ENCODE data around the gene GNB1. TPM values are rescaled to one million over a fixed set of nuclear protein-coding genes. Genes with fewer than 3 reads are reported as not detected.
A peak's percentile ranks its signal among the peaks of the same experiment; 100 is the strongest.

The GNB1 gene
- total RNA-seq, 1 experiment from 2014 or later, result 400 TPM

DNA sequence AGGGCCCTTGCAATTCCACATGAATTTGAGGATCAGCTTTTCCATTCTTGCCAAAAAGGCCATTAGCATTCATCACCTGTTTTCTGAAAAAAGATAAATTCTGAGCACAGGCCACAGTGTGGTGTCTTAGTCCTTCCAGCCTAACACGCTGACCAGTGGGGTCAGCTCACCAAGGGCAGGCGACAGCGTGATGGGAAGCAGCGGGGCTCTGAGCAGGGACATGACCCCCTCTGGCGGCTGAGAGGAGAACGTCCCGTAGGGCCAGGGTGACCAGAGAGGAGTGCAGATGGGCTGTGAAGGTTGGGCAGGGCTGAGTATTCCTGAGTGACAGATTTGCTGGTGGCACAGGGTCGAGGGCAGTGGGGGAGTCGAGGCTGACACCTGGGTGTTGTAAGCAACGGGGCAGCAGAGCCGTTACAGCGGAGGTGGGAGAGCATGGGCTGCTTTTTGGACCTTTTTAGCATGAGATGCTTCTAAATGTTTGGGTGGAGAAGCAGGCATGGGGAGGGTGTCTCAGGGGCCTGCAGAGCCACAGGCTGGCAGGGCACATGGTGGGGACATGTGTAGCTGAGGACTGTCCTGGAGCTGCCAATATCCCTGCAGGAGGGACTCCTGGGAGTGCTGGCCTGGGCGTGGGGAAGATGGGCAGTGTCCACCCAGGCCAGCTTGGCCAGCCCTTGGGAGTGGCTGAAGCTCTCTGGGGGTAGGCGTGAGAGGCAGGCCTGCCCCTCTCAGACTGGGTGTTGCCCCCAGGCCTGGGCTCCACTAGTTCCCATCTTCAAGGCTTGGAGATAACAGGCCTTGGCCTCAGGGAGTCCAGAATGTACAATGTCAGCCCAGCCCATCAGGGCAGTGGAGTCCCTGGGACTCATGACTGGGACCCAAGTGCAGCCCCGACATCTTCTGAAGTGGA is 15.6 kb upstream of the GNB1 start:
- TF ChIP-seq, protein P1, sequence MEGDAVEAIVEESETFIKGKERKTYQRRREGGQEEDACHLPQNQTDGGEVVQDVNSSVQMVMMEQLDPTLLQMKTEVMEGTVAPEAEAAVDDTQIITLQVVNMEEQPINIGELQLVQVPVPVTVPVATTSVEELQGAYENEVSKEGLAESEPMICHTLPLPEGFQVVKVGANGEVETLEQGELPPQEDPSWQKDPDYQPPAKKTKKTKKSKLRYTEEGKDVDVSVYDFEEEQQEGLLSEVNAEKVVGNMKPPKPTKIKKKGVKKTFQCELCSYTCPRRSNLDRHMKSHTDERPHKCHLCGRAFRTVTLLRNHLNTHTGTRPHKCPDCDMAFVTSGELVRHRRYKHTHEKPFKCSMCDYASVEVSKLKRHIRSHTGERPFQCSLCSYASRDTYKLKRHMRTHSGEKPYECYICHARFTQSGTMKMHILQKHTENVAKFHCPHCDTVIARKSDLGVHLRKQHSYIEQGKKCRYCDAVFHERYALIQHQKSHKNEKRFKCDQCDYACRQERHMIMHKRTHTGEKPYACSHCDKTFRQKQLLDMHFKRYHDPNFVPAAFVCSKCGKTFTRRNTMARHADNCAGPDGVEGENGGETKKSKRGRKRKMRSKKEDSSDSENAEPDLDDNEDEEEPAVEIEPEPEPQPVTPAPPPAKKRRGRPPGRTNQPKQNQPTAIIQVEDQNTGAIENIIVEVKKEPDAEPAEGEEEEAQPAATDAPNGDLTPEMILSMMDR (conservative IDR thresholded peaks at IDR 0.05), result peak; percentile 93
- H3K23me2 ChIP-seq (ENCODE audit: insufficient read length, low read depth, low read length, poor library complexity, severe bottlenecking), result peaks cover 6% of the 10 kb centered on the region
- H3K4me2 ChIP-seq (ENCODE audit: insufficient read depth, insufficient read length, low read length), result no peak overlapping the region
- no peak overlapping the region for H3K9ac ChIP-seq (ENCODE audit: extremely low read depth, insufficient read length, low read length)
- H2BK20ac ChIP-seq (ENCODE audit: low read depth, low read length, poor library complexity, severe bottlenecking), result no peak overlapping the region
- peak overlapping the region in 1 of 2 experiments; percentile 16; a peak in 2 of 5 replicates for H3K4me3 Mint-ChIP-seq
- no peaks in the 10 kb centered on the region for H3K79me2 ChIP-seq (ENCODE audit: insufficient read depth, low read length)
- peaks cover 2% of the 10 kb centered on the region; the same call in 1 of the 2 replicates for H3K27me3 Mint-ChIP-seq (ENCODE audit: low read depth)
- no peak overlapping the region for H2BK5ac ChIP-seq (ENCODE audit: insufficient read length, low read length)
- H3K56ac ChIP-seq (ENCODE audit: insufficient read length, low read depth, low read length), result no peak overlapping the region
- H4K8ac ChIP-seq (replicated peaks; ENCODE audit: insufficient read length, low read depth, low read length), result no peak overlapping the region
- H4K5ac ChIP-seq (ENCODE audit: insufficient read length, low read depth, low read length), result no peak overlapping the region
- no CpG with 5 or more reads among the region's 15 CpGs for WGBS (ENCODE audit: extremely low coverage, insufficient read length, low lambda C conversion rate)
- no peaks in the 10 kb centered on the region for H3K9me3 ChIP-seq (ENCODE audit: control insufficient read depth, low read depth, low read length)
- H3K27ac Mint-ChIP-seq, result peak overlapping the region in 1 of 3 experiments; percentile 7; a peak in 2 of 7 replicates
- no peak overlapping the region for H3K4ac ChIP-seq (ENCODE audit: low read depth, low read length)
- H4K91ac ChIP-seq (ENCODE audit: insufficient read length, low read depth, low read length), result no peak overlapping the region
- no peaks in the 10 kb centered on the region for H3K27me3 ChIP-seq (ENCODE audit: insufficient read depth, low read length)
- peak; percentile 89 for DNase-seq
- peaks cover 6% of the 10 kb centered on the region in 2 experiments; a peak in 3 of 5 replicates for H3K9me3 Mint-ChIP-seq
- no peak overlapping the region for H2BK15ac ChIP-seq (ENCODE audit: low read depth, low read length)
- H3K4me1 ChIP-seq (ENCODE audit: insufficient read depth, low read length), result no peaks in the 10 kb centered on the region
- no peak overlapping the region for H2BK120ac ChIP-seq (ENCODE audit: low read depth, low read length, poor library complexity, severe bottlenecking)
- H3K36me3 Mint-ChIP-seq (ENCODE audit: insufficient read depth in 1 of 3, low read depth in 3 of 3), result no peaks in the 10 kb centered on the region
- H3K18ac ChIP-seq (ENCODE audit: insufficient read length, low read depth, low read length), result no peak overlapping the region
- no peak overlapping the region for H3T11ph ChIP-seq (ENCODE audit: low read length)
- H3K27ac ChIP-seq (ENCODE audit: insufficient read length, low read depth, low read length), result no peak overlapping the region
- peaks cover 15 to 16% of the 10 kb centered on the region in 2 experiments for H3K4me1 Mint-ChIP-seq
- H3K23ac ChIP-seq (ENCODE audit: insufficient read length, low read depth, low read length), result no peak overlapping the region
- no peak overlapping the region for H2AFZ ChIP-seq (ENCODE audit: low read length)
- H2BK12ac ChIP-seq (ENCODE audit: insufficient read length, low read depth, low read length), result no peak overlapping the region
- H4K20me1 ChIP-seq (ENCODE audit: control insufficient read depth, insufficient read depth, insufficient read length), result no peaks in the 10 kb centered on the region
- H2AK5ac ChIP-seq (ENCODE audit: insufficient read length, low read length), result no peak overlapping the region
- no peak overlapping the region for H3K14ac ChIP-seq (ENCODE audit: insufficient read depth, low read length)
- H3K79me1 ChIP-seq (ENCODE audit: insufficient read depth, low read depth, low read length, poor library complexity, severe bottlenecking), result no peaks in the 10 kb centered on the region

Data from H9 (cell line).